Thyroid gland (tissue), 4 donors: ENCODE results near the gene ORM2. TPM values are rescaled to one million over a fixed set of nuclear protein-coding genes. Genes with fewer than 3 reads are reported as not detected.

Experiments
- DNase-seq, 2 donors: peaks; one replicate each; pipeline ENCODE4 v3.0.0-alpha.2; 2019
- H3K27ac ChIP-seq, 3 donors: fragments of 200-600 bp; sonication (generic); 1 replicate in 2 of 3; 2 replicates in 1 of 3; pipeline ENCODE4 v1.5.1; 2016 to 2019; ENCODE audit warnings: mild to moderate bottlenecking in 1 of 3, moderate library complexity in 1 of 3
- H3K27me3 ChIP-seq: fragments of 200-600 bp; sonication (generic); one replicate; pipeline ENCODE4 v1.5.1; 2019
- H3K36me3 ChIP-seq, 2 donors: fragments of 200-600 bp; sonication (generic); one replicate each; pipeline ENCODE4 v1.5.1; 2016 to 2019
- H3K4me1 ChIP-seq, 2 donors: fragments of 200-600 bp; sonication (generic); one replicate each; pipeline ENCODE4 v1.5.1; 2017 to 2019
- H3K4me3 ChIP-seq, 3 donors: fragments of 200-600 bp; sonication (generic); replicated peaks in 1 of 3; 1 replicate in 2 of 3; 2 replicates in 1 of 3; pipeline ENCODE4 v1.5.1; 2016; ENCODE audit warnings: mild to moderate bottlenecking in 1 of 3
- H3K9me3 ChIP-seq: fragments of 200-600 bp; sonication (generic); one replicate; pipeline ENCODE4 v1.5.1; 2017
- CTCF ChIP-seq, 6 experiments: fragments of 200-600 bp in 3 of 6; fragments of 450-650 bp in 3 of 6; sonication (generic) in 3 of 6; IDR thresholded peaks; one replicate each; pipeline ENCODE4 v1.5.1; 2016 to 2019; ENCODE audit warnings: antibody characterized with exemption in 6 of 6, mild to moderate bottlenecking in 2 of 6, inconsistent platforms in 1 of 6, moderate library complexity in 1 of 6
- POLR2A ChIP-seq, 2 donors: fragments of 450-650 bp; IDR thresholded peaks; one replicate each; pipeline ENCODE4 v1.6.1; 2017; ENCODE audit warnings: antibody characterized with exemption in 2 of 2, mild to moderate bottlenecking in 2 of 2, moderate library complexity in 1 of 2
- WGBS, 2 donors: methylation state at CpG; one replicate each; pipeline ENCODE4 v1.1.5; 2017; 5-methylcytosine and 5-hydroxymethylcytosine counted together
- intact Hi-C: fragments of 100-400 bp; cut with DNase I; formaldehyde crosslinking; loops from one replicate; pipeline ENCODE4 v1.15.1; 2023
- total RNA-seq, 4 donors: library from RNA; depleted of rRNA; stranded (reverse); fragments of >200 nt; gene quantifications; one replicate each; pipeline ENCODE4 v1.2.3, GENCODE V29; 2016

The ORM2 gene
- total RNA-seq, 4 donors from 2014 or later, result not detected

GRCh38 chr9:114374936-114375335 lies 45.3 kb downstream of the ORM2 start:
- intact Hi-C loops, result no loop called here
- no peak for TF ChIP-seq CTCF (IDR thresholded peaks at IDR 0.05)
- no peak for TF ChIP-seq POLR2A (IDR thresholded peaks at IDR 0.05)
- no peak overlapping the region for H3K4me3 ChIP-seq
- no peak overlapping the region for H3K27ac ChIP-seq
- no peaks in the 10 kb centered on the region for H3K27me3 ChIP-seq
- WGBS, 2 donors, result 81 to 88% methylated on average over 9 of the region's 9 CpGs
- no peaks in the 10 kb centered on the region for H3K9me3 ChIP-seq
- DNase-seq, result no peak
- peaks cover 7 to 14% of the 10 kb centered on the region in 2 donors for H3K4me1 ChIP-seq
- peaks cover 9 to 16% of the 10 kb centered on the region in 2 donors for H3K36me3 ChIP-seq

DNA sequence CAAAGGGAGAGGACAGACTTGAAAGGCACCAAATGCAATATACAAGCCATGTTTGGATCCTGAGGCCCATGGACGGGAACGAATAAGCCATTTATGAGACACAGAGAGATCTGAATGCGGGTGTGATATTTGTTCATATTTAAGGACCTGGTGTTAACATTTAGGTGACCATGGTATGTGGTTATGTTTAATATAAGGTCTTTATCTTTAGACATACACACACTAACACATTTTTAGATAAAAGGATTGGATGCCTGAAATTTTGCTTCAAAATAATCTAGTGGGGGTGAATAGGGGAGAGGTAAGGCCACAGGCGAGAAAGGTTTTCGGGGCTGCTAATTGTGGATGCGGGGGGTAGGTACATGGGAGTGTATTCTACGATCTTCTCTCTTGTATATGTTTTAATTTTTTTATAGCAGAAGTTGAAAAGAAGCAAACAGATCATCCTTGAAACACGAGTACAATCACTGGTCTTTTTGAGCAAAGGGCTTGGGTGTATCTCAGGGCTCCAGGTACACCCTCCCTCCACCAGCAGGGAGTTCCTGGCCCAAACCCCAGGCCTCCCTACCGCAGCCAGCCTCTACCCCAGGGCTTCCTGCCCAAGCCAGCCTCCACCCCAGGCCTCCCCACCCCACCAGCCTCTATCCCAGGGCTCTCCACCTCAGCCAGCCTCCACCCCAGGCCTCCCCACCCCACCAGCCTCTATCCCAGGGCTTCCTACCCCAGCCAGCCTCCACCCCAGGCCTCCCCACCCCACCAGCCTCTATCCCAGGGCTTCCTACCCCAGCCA lies 45.9 kb downstream of the ORM2 start:
- 91 to 95% methylated on average over 9 of the region's 9 CpGs for WGBS, 2 donors
- DNase-seq, result no peak
- TF ChIP-seq POLR2A (IDR thresholded peaks at IDR 0.05), result no peak
- no peak for TF ChIP-seq CTCF (IDR thresholded peaks at IDR 0.05)
- H3K27me3 ChIP-seq, result no peaks in the 10 kb centered on the region
- no peak overlapping the region for H3K4me3 ChIP-seq
- peaks cover 7 to 14% of the 10 kb centered on the region in 2 donors for H3K4me1 ChIP-seq
- no peaks in the 10 kb centered on the region for H3K9me3 ChIP-seq
- intact Hi-C loops, result no loop called here
- peaks cover 13 to 16% of the 10 kb centered on the region in 2 donors for H3K36me3 ChIP-seq
- H3K27ac ChIP-seq, result no peak overlapping the region

DNA sequence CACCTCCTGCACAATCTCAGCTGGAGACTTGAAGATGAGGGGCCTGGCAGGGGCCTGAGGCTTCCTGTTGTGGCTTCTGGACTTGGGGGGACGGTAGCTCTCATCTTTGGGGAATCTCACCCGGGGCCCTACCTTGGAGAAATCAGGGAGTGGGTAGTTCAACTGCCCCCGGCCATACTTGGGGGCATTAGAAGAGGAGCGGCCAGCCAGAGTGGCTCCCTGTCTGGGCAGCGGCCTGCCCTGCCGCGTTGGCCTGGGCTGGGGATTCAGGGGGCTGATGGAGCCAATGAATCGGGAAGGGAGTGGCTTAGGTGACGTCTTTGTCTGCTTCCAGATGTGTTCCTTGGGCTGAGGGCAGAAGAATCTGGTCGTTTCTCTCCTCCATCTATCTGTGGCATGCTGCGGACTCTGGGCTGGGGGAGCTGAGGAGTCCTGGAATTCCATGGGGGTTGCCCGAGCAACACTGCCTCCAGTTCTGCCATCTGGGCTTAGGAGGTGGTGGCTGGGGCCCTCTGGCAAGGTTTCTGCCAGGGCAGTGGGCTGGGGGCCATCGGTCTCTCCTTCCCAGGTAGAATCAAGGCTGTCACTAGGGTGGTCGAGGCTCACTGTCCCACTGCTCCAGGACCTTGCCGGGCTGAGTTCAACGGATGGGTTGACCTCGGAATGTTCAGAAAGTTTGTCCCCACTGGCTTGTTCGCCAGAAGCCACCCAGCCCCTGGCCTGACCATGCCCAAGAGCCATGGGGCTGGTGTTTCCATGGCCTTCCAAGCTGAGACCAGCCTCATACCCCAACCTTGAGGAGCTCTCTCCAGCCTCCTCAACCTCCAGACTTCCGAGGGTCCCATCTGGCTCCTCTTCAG lies 47.1 kb downstream of the ORM2 start:
- 96 to 97% methylated on average over 10 to 12 of the region's 19 CpGs for WGBS, 2 donors
- Histone ChIP-seq H3K9me3 (no peaks in the 10 kb centered on the region), H3K4me3 (no peak overlapping the region), H3K27ac (no peak overlapping the region), H3K27me3 (no peaks in the 10 kb centered on the region), H3K4me1 (peaks cover 7 to 11% of the 10 kb centered on the region in 2 donors), H3K36me3 (peaks cover 13 to 16% of the 10 kb centered on the region in 2 donors)
- intact Hi-C loops, result no loop called here
- no peak for DNase-seq
- TF ChIP-seq CTCF (IDR thresholded peaks at IDR 0.05) (no peak), POLR2A (IDR thresholded peaks at IDR 0.05) (no peak)

DNA sequence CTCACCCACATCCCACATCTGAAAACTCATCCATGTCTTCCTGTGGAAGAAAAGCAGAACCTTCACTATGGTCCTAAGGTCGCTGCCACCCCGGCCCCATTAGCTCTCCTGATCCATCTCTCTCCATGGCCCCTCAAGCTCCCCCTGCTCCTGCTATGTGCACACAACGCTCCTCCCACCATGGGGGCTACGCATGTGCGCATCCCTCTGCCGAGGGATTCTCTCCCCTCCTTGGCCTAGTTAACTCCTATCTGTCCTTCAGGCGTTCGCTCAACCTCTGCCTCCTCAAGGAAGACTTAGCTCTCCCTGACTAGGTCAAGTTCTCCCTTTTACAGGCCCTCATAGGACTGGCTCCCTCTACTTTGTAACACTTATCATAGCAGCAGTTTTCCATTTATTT lies 48.3 kb downstream of the ORM2 start:
- DNase-seq, result no peak
- Histone ChIP-seq H3K27ac (no peak overlapping the region), H3K27me3 (no peaks in the 10 kb centered on the region), H3K9me3 (no peaks in the 10 kb centered on the region), H3K36me3 (peaks cover 13 to 16% of the 10 kb centered on the region in 2 donors), H3K4me3 (no peak overlapping the region), H3K4me1 (peaks cover 0 to 2% of the 10 kb centered on the region in 2 donors)
- 90 to 93% methylated on average over 8 of the region's 8 CpGs for WGBS, 2 donors
- intact Hi-C loops, result no loop called here
- no peak for TF ChIP-seq CTCF (IDR thresholded peaks at IDR 0.05)
- TF ChIP-seq POLR2A (IDR thresholded peaks at IDR 0.05), result no peak

- WGBS, 2 donors, result 96% methylated on average over 5 of the region's 5 CpGs
- TF ChIP-seq CTCF (IDR thresholded peaks at IDR 0.05), result no peak
- no peak for TF ChIP-seq POLR2A (IDR thresholded peaks at IDR 0.05)
- Histone ChIP-seq H3K36me3 (peaks cover 13 to 16% of the 10 kb centered on the region in 2 donors), H3K4me3 (no peak overlapping the region), H3K9me3 (no peaks in the 10 kb centered on the region), H3K4me1 (peaks cover 0 to 11% of the 10 kb centered on the region in 2 donors), H3K27me3 (no peaks in the 10 kb centered on the region), H3K27ac (no peak overlapping the region)
- intact Hi-C loops, result no loop called here
- DNase-seq, result no peak
Observed at GRCh38 chr9:114378883-114379282, 49.2 kb downstream of the ORM2 start.
